ENCODE results near the gene MPC2. TPM values are rescaled to one million over a fixed set of nuclear protein-coding genes. Genes with fewer than 3 reads are reported as not detected.

The MPC2 gene
- total and polyA plus RNA-seq, 2 of the 8 experiments (the other 6 are each of a cell fraction or from before 2014, with no cell fraction given), result 18.6 to 40.9 TPM

- Histone ChIP-seq H2AFZ (ENCODE audit: low read length) (no peak overlapping the region), H3K9me3 (ENCODE audit: insufficient read depth in 2 of 2, low read depth in 1 of 2, low read length in 1 of 2) (no peaks in the 10 kb centered on the region), H3K23ac (ENCODE audit: insufficient read length) (no peak overlapping the region), H2AK5ac (ENCODE audit: low read depth, low read length) (no peak overlapping the region), H3K79me1 (ENCODE audit: low read depth, low read length) (no peaks in the 10 kb centered on the region; the same call in 1 of the 2 replicates), H3K4ac (replicated peaks; ENCODE audit: insufficient read length, low read depth, low read length) (no peak overlapping the region), H3K4me2 (ENCODE audit: insufficient read depth in 1 of 2, low read depth in 2 of 2, low read length in 2 of 2) (no peak overlapping the region), H4K8ac (ENCODE audit: extremely low read depth, insufficient read depth, low read length) (no peak overlapping the region), H3K18ac (ENCODE audit: extremely low read depth, low read length) (no peak overlapping the region), H4K91ac (replicated peaks; ENCODE audit: insufficient read length, low read length) (no peak overlapping the region), H3K27me3 (replicated peaks in 1 of 4; ENCODE audit: control insufficient read depth in 3 of 4, extremely low read depth in 1 of 4, insufficient read depth in 3 of 4, low read length in 3 of 4) (no peaks in the 10 kb centered on the region), H3K4me3 (ENCODE audit: extremely low read depth in 1 of 4, insufficient read depth in 2 of 4, low read depth in 3 of 4, low read length in 4 of 4) (no peak overlapping the region), H2BK120ac (replicated peaks; ENCODE audit: low read depth, low read length) (no peak overlapping the region), H3K27ac (ENCODE audit: low read depth, low read length) (no peak overlapping the region), H3K4me1 (replicated peaks in 1 of 4; ENCODE audit: control insufficient read depth in 3 of 4, insufficient read depth in 4 of 4, low read length in 3 of 4) (peaks cover 0 to 3% (median 0%) of the 10 kb centered on the region in 4 experiments; a peak in 1 of 7 replicates), H3K9ac (replicated peaks in 1 of 4; ENCODE audit: extremely low read depth in 1 of 4, low read depth in 3 of 4, low read length in 3 of 4) (no peak overlapping the region), H4K5ac (ENCODE audit: insufficient read length, low read depth, low read length) (no peak overlapping the region), H3K56ac (replicated peaks; ENCODE audit: insufficient read length, low read depth, low read length) (no peak overlapping the region), H2BK5ac (ENCODE audit: low read depth, low read length) (no peak overlapping the region), H3K36me3 (ENCODE audit: control insufficient read depth in 2 of 4, insufficient read depth in 4 of 4, low read length in 3 of 4) (no peaks in the 10 kb centered on the region), H2BK12ac (ENCODE audit: low read depth, low read length) (no peak overlapping the region), H3K23me2 (ENCODE audit: low read depth, low read length) (no peaks in the 10 kb centered on the region), H3K79me2 (ENCODE audit: control insufficient read depth in 1 of 2, insufficient read depth in 2 of 2, low read length in 2 of 2) (peaks cover 0 to 6% of the 10 kb centered on the region in 2 experiments; a peak in 1 of 4 replicates), H2BK20ac (ENCODE audit: low read length) (no peak overlapping the region), H2BK15ac (ENCODE audit: low read length) (no peak overlapping the region), H4K20me1 (replicated peaks in 1 of 2; ENCODE audit: control insufficient read depth in 1 of 2, insufficient read depth in 2 of 2, low read length in 2 of 2) (peaks cover 0 to 2% of the 10 kb centered on the region in 2 experiments), H3K14ac (ENCODE audit: insufficient read length) (no peak overlapping the region)
- CTCF ChIA-PET (ENCODE audit: partially characterized antibody), result interaction anchor here (0.7 to 0.9 kb wide), 2 partner anchors 14 to 154 kb away, joined by 4 read pairs; no protein-coding TSS in a partner anchor
- WGBS, 2 experiments (ENCODE audit: extremely low coverage in 1 of 2, insufficient coverage in 1 of 2, insufficient read length in 1 of 2, insufficient replicate concordance in 2 of 2, low coverage in 1 of 2, low lambda C conversion rate in 2 of 2, missing lambda C conversion rate in 1 of 2), result 91% methylated on average over 2 of the region's 2 CpGs; no CpG with 5 or more reads in 1 of the 2 experiments
- DNase-seq (ENCODE audit: low read depth in 1 of 2, low spot score in 2 of 2) (no peak), FAIRE-seq (no peak)
- TF ChIP-seq SIN3A (conservative IDR thresholded peaks at IDR 0.05 in 1 of 2, IDR thresholded peaks at IDR 0.05 in 1 of 2; ENCODE audit: low read depth in 1 of 2, low read length in 2 of 2) (no peak), RXRA (IDR thresholded peaks at IDR 0.05; ENCODE audit: insufficient read depth, low read depth, low read length) (no peak), CTBP2 (IDR thresholded peaks at IDR 0.05; ENCODE audit: borderline replicate concordance, insufficient read depth, insufficient read length, low read length) (no peak), RAD21 (IDR thresholded peaks at IDR 0.05 in 1 of 2, conservative IDR thresholded peaks at IDR 0.05 in 1 of 2; ENCODE audit: low read depth in 2 of 2, low read length in 2 of 2) (no peak), EP300 (IDR thresholded peaks at IDR 0.05; ENCODE audit: borderline replicate concordance in 1 of 2, low read depth in 2 of 2, low read length in 2 of 2) (no peak)
- POLR2A ChIA-PET (ENCODE audit: partially characterized antibody), result interaction anchor here (0.9 to 3.3 kb wide), 3 partner anchors 8 to 13 kb away, joined by 3 to 19 read pairs (median 4); partner anchors contain the start of genes DCAF6 and MPC2
Measured at GRCh38 chr1:167928457-167928852, 8.4 kb downstream of the MPC2 start.
